VCaP (cell line): ENCODE results near the gene SYNGR1.

Source experiments
- H3K27ac ChIP-seq: fragments of 450-650 bp; 2 replicates; pipeline ENCODE4 v1.5.1; 2017
- CTCF ChIP-seq: fragments of 450-650 bp; conservative IDR thresholded peaks from 2 replicates; pipeline ENCODE4 v1.5.1; 2017; ENCODE audit warnings: mild to moderate bottlenecking, moderate library complexity

SYNGR1 gene

GRCh38 chr22:39303892-39304671, 45.7 kb upstream of the SYNGR1 start:
- no peak overlapping the region for H3K27ac ChIP-seq
- TF ChIP-seq CTCF: no peak

- no peak overlapping the region for H3K27ac ChIP-seq
- peak; percentile 27; the same call in 1 of the 2 replicates for TF ChIP-seq CTCF
Measured at GRCh38 chr22:39306456-39307361, 43.1 kb upstream of the SYNGR1 start.

- no peak for TF ChIP-seq CTCF
- H3K27ac ChIP-seq: no peak overlapping the region
Measured at GRCh38 chr22:39308614-39309363, 41.0 kb upstream of the SYNGR1 start.

- no peak for TF ChIP-seq CTCF
- no peak overlapping the region for H3K27ac ChIP-seq
Measured at GRCh38 chr22:39309364-39309861, 40.4 kb upstream of the SYNGR1 start.

- H3K27ac ChIP-seq: no peak overlapping the region
- TF ChIP-seq CTCF: no peak
Measured at GRCh38 chr22:39309881-39310714, 39.7 kb upstream of the SYNGR1 start.

GRCh38 chr22:39311592-39312400, 38.0 kb upstream of the SYNGR1 start:
- H3K27ac ChIP-seq: peak overlapping the region; percentile 19; the same call in 1 of the 2 replicates
- no peak for TF ChIP-seq CTCF
